GM13976 (cell line): Measurements from ENCODE around the gene PKP3.

Source experiments
- DNase-seq: peaks from one replicate; pipeline ENCODE4 v3.0.0; 2012; ENCODE audit warnings: low spot score
- in situ Hi-C: fragments of 300-500 bp; cut with MboI; formaldehyde crosslinking; loops from one replicate; pipeline ENCODE4 v1.12.0; 2022; ENCODE audit warnings: low sequenced_read_pairs, mixed read lengths, inconsistent platforms; ENCODE audit not compliant: unreplicated experiment
- TF ChIP-seq, protein P1 (sequence below): IDR thresholded peaks from 2 replicates; pipeline ENCODE4 v1.5.1; 2012; ENCODE audit warnings: borderline replicate concordance, mild to moderate bottlenecking; ENCODE audit not compliant: insufficient read depth; ENCODE audit errors: extremely low read depth, missing control alignments, control extremely low read depth

Gene PKP3

DNA sequence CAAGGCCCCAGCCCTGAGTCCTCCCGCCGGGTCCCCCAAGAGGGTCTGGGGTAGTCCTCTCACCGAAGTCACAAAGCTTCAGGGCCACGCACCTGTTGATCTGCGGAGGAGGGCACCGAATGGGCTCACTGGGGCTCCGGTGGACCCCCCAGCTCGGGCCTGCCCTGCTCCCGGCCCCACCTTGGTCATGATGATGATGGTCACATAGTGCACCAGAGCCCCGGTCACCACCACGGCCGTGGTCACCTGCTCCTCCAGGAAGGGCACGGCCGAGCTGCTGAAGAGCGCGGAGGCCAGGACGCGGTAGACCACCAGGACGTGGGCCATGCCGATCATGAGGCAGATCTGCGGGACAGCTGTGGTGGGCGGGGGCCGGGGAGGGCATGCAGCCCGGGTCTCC, 34.3 kb downstream of the PKP3 start:
- TF ChIP-seq, protein P1, sequence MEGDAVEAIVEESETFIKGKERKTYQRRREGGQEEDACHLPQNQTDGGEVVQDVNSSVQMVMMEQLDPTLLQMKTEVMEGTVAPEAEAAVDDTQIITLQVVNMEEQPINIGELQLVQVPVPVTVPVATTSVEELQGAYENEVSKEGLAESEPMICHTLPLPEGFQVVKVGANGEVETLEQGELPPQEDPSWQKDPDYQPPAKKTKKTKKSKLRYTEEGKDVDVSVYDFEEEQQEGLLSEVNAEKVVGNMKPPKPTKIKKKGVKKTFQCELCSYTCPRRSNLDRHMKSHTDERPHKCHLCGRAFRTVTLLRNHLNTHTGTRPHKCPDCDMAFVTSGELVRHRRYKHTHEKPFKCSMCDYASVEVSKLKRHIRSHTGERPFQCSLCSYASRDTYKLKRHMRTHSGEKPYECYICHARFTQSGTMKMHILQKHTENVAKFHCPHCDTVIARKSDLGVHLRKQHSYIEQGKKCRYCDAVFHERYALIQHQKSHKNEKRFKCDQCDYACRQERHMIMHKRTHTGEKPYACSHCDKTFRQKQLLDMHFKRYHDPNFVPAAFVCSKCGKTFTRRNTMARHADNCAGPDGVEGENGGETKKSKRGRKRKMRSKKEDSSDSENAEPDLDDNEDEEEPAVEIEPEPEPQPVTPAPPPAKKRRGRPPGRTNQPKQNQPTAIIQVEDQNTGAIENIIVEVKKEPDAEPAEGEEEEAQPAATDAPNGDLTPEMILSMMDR: no peak
- no peak for DNase-seq
- in situ Hi-C loops: no loop called here

DNA sequence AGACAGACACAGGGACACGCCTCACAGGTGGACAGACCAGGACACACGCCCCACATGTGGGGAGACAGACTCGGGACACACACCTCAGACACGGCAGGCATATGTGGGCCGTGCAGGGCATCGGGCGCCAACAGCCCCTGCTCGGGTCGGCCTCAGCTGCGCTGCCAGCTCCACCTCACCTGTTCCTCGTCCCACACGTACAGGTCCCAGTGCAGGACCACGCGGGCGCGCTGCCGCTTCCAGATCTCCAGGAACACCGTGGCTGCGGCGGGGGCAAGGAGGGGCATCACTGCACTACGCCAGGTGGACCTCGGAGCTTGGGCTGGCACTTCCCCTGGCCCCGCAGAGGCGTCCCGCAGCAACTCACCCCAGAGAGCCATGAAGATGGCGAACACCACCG, 35.4 kb downstream of the PKP3 start:
- TF ChIP-seq, protein P1: no peak
- in situ Hi-C loops: no loop called here
- no peak for DNase-seq

DNA sequence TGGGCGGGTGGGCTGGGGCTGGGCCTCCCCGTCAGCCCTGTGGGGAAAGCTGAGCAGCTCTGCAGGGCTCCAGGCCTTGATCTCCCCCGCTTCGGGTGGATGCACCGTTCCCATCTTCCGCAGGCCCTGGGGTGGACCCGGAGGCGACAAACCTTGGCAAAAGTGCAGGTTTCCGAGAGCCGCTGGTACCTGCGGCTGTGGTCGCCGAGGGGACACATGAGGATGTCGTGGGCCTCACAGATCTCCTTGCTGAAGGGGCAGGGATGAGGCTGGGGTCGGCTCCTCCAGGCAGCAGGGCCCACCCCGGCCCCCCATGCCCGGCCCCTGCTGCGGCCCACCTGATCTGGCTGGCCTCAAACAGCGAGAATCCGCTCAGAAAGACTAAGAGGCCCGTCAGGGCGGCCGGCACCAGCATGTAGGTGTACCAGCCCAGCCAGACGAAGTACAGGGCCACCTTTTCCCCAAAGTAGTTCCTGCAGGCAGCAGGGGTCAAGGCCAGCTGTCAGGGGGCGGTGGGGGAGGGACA, 36.0 kb downstream of the PKP3 start:
- in situ Hi-C loops: no loop called here
- DNase-seq: no peak
- TF ChIP-seq, protein P1: no peak

DNA sequence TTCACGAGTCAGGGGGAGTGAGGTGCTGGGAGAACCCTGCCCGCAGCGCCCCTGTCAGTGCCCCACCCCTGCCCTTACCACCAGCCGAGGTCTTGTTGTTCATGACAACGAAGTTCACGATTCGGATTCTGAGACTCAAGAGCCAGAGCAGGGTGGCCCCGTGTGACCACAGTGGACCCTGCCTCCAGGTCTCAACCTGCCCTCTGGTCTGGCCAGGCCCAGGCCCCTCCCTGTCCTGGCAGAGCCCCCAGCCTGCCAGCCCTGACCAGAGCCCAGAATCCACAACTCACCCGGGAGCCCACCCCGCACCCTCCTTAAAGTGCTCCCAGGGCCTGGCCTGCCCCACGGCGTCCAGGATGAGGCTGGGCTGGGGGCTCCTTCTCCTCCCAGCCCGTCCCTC, 37.9 kb downstream of the PKP3 start:
- DNase-seq: no peak
- in situ Hi-C loops: no loop called here
- TF ChIP-seq, protein P1: no peak

DNA sequence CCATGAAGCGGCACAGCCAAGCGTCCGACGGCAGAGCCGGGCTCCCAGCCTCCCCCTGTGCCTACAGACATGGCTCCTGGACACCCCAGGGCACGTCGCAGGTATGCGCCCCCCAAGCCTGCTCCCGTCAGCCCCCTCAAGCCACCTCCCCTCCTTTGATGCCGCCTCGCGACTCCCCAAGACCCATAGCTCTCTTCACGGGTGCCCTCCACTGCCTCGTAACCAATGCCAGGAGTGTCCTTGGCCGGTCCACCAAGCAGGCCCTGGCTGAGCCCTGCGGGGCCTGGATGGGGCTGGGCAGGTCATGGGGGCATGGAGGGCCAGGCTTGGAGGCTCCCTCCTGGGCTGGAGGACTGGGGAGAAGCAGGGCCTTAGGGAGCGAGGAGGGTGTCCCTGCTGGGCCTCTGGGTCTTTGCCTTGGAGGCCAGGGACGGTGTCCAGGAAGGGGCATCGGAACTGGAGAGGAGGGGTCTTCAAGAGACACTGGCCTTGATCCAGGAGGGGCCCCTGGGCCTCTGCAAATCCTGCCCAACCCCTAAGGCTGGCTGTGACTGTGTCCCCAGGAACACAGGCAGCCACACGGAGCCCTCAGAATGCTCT, 38.6 kb downstream of the PKP3 start:
- in situ Hi-C loops: no loop called here
- TF ChIP-seq, protein P1: no peak
- no peak for DNase-seq

DNA sequence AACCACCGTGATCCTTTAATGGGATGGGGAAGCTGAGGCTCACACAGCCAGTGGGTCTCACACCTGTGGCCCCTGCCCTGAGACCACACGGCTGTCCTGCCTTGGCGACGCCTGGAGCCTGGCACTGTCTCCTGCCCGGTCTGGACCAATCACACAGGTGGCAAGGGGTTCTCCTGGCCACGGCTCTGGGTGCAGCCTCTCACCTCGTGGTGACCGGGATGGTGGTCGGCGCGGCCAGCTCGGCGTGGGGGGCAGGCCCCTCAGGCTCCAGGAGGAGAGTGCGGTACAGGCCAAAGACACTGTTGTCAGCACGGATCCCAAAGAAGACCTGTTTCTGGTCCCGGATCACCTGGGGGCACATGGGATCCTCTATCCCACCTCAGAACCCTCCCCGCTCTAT, 39.1 kb downstream of the PKP3 start:
- in situ Hi-C loops: no loop called here
- DNase-seq: no peak
- TF ChIP-seq, protein P1: no peak

DNA sequence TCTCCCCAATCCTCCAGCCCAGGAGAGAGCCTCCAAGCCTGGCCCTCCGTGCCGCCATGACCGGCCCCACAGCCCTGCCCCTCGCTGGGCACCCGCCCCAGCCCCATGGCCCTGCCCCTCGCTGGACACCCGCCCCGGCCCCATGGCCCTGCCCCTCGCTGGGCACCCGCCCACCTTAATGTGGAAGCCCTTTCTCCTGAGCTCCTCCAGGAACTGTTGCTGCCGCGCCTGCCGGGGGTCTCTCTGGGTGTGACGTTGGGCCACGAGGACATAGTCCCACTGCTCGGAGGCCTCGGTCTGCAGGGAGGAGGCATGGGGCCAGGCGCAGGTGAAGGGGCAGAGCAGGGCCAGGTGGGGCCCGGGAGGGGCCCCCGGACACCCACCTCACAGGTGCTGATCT, 39.6 kb downstream of the PKP3 start:
- TF ChIP-seq, protein P1: no peak
- DNase-seq: no peak
- in situ Hi-C loops: no loop called here
